ENCODE results near the gene ANKRD66.
"Not testable (repeated sequence)": the region's sequence is repeated elsewhere in the genome, so short reads cannot be mapped to it uniquely, and the experiment has no call there.

The ANKRD66 gene
- 0 reads per million in 3 experiments for total RNA-seq

DNA sequence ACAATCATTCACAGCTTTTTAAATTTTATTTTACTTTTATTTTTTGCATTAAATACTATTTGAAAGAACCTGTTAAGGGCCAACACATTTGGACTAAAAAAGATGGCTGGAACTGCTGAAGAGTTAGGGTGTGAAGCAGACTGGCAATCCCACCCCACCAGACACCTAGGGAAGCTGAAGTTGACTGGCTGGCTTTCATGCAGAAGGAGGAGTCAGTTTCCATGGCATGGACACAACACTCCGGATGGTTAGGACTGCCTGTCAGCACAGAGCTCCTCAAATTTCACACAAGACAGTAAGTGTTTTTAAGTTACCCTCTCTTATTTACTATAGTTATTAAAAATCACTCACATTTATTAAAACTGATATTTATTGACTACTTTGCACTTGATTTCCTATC lies at the start of gene ANKRD66:
ANKRD66 (plus strand) TSS at position 238 of the 400 bp plus-strand sequence. CDS start 5,016 bp downstream, outside the sequence.
- no peak for DNase-seq

DNA sequence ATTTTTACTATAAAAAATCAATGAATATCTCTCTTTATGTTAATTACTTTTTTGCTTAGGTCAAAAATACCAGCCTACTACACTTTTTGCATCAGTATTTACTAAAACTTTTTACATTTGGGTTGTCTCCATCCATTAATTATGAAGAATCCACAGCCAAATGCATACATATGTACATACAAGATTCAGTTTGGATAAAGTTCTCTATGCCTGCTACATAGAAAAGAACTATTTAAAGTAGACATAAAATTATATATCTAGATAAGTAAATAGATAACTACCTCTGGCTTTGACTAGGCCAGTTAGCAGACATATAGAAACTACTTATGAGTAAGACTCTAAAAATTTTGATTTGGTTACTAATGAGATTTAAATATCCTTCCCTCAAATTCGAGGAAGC lies 46.8 kb upstream of the ANKRD66 start:
- no peak for DNase-seq

DNA sequence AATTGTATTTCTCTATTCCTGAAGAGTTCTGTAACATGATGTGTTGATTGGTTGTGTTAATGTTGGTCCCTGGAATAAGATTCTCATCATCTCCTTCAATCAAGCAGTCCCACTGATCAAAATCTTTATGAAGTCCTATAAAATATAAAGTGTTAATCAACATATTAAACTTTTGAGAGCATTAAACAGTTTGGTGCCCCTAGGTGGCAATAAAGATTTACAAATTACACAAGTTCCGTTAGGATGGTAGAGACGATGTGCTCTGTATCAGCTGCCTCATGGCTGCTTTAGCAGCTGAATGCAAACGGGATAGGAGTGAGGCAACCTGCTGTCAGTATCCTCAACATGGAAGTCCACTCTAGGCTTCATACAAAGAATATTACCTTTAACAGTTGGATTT lies 42.2 kb upstream of the ANKRD66 start:
- DNase-seq, result no peak

DNA sequence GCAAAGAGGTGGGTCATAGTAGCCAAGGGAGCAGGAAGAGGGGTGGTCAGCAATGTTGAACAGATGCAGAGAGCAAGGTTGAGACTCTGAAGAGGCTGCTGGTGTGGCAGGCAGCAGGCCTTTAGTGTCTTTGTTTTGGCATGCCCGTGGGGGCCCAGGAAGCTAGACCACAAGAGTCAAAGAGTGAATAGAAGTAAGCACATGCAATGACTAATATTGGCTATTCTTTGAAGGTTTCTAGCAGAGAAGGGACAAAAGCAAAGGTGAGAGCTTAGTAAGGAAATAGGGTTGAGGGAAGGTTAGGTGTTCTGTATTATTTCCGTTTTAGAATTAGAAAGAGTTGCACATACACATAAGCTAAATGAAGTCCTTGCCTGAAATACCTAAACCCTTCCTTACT lies 40.3 kb upstream of the ANKRD66 start:
- no peak for DNase-seq

DNA sequence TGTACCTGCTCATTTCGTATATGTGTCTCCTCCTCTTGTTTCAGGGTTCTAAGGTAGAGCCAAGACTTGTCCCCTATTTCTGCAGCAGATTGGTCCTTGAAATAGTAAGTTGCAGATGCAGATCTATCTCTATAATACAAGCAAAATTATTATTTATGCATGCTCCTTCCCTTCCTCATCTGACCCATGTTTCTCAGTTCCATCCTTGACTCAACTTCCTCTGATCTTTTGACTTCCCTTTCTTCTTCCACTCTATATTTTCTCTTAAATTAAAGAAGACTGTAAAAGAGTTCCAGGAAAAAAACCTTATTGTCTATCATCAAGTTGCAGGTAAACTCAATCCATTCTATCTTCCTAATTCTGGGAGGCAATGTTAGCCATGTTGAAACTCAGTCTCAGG lies 35.2 kb upstream of the ANKRD66 start:
- no peak for DNase-seq

DNA sequence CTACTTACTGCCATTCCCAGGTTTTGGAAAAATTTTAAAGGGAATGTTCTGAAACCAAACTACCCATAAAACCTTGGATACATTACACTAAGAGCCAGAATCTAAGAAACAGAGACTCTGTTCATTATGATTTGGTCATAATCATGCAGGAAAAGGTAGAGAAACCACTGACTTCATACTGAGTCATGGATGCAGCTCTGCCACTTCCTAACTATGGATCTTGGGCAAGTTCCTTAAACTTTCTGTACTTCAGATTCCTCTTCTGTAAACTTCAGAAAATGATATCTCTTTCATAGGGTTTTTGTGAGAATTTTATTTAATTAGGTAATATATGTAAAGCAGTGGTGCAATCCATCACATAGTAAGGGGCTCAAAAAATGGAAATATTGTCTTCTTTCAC lies 31.6 kb upstream of the ANKRD66 start:
- DNase-seq, result no peak

DNA sequence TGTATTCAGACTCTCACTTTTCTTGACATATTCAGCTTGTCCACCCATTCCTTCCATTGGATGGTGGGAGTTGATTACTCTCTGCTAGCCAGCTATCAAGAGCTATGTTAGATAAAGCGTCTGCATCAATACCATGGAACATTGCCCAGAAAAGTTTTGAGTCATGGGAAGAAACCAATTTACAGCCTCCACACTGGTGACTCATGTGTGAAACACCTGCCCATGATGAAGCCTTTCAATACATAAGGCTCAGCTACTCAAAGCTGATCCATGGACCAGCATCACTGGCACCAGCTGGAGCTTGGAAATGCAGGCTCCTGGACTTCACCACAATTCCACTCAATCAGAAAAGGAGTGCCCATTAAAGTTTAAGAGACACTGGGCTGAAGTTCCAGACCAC lies 27.6 kb upstream of the ANKRD66 start:
- no peak for DNase-seq

DNA sequence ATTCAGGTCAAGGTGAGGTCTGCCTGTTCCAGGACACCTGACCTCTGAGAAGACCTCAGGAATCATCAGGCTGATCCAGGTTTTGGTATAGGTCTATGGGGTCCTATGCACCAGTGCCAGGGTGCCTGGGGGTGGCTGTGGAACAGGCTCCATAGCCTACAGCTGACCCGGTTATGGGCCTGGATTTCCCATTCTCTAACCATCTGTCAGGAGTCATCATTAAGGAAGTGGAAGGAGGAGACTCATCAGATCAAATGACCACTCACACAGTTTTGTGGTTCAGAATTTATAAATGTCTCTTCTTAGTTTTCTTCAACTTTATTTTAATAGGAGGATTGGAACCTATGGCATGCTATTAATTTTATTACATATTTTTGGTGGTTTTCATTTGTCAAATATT lies 26.3 kb upstream of the ANKRD66 start:
- no peak for DNase-seq

DNA sequence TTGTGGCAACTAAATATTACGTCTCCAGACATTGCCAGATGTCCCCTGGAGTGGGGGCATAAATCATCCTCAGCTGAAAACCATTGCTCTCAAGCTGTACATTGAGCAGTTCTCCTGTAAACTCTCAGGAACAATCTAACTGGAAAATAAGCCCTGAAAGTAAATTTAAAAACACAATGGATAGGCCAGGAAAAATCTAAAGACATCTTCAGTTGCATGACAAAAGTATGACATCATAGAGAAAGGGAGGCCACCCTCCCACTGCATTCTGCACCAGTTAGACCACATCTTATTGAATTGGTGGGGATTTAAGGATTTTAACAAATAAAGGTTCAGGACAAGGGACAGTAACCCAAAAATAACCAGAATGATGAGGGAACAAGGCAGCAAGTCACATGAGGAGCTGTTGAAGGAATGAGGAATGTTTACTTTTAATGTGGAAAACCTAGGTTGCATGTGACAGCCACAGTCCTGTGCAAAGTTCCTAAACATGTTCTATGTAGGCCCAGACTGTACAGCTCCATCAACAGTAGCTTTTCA lies 16.9 kb upstream of the ANKRD66 start:
- no peak for DNase-seq

DNA sequence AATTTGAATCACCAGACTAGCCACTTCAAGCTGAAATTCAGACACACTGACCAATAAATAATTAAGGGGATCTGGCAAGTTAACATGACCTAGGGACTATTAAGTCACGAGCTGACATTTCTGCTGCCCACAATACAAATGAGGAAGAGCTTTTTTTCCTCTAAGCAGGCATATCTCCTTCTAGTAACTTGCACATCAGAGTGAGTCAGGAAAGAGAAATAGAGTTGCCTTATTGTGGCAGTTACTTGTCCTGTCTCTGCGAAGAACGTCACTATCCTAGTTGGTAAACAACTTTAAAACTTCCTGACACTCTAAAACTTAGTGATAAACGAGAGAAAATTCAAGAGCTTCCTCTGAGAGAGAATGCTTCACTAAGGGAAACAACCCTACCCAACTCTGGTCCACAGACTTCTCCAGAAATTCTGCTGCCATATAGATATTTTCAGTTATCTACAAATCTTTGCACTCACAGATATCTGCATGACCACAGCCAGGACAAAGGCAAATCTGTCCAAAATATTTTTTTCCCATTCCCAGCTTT lies 15.7 kb upstream of the ANKRD66 start:
- no peak for DNase-seq

DNA sequence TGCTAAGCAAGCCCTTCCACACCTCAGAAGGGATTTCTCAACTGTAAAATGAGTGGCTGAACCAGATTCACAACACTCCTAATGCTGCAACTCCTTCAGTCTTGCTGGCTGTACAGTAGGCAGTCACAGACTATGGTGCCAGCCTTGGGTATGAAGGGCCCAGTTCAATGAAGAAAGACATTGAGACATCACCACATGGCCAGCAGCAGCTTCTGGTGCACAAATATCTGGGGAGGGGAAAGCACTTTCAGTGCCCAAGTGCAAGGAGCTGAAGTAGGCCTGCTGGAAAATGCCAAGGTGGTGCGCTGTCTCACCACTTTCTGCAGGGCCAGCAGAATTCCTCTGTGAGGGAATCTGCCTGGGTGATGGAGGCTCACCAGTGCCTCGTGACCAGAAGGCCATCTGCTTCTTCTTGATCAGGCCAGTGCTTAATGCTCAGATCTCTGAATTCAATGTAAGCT lies 13.4 kb upstream of the ANKRD66 start:
- no peak for DNase-seq

DNA sequence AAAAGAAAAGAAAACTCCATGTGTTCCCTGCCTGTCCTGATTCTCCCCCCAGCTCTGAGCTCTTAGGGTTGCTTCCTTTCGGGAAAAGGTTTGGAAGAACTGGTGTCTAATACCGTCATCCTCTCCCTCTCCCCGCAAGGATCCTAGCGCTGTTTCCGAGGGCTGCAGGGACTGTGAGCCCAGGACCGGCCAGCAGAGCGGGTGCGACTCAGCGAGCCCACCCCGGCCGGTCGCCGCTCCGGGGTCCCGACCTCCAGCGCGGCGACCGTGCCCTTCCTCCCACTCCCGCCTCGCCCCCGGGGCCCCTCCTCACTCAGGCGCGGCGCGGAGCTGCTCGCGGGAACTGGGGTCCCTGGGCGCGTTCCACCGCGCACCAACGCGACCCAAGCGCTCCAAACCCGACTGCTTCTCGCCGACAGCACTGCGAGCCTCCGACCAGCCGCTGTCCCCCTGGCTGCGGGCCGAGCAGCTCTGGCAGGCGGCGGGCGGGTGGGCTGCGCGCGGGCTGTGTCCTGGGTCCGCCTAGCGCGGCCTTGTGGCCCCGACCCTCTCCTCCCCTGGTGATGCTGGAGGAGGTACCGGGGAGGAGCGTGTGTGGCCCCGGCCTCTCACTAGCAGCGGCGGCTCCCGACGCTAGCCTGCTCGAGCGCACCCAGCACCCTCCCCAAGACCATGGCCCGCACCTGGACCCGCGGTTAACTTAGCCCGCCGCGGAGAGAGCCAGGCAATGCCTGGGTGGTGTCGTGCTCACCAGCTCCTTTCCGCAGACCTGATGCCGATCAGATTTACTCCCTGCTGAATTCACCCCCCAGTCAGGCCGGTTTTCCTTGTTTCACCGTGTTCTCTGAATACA lies 11.6 kb upstream of the ANKRD66 start, which contains the start of gene PLA2G7:
PLA2G7 (minus strand) TSS at position 509 of the 853 bp plus-strand sequence. CDS start 12,484 bp downstream, outside the sequence.
- DNase-seq, result no peak

DNA sequence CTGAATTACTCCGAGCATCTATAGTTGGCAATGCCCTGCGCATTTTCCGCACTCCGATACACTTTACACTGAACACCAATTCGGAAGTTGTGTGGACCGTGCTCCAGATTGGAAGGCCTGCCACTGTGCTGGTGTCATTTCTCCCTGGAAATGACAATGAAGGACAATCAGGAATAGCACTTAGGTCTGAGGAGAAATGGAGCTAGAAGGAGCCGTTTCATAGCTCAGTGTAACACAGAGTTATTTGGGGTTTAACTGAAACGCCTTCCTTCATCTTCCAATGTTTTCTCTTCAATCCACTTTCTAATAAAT lies 11.1 kb upstream of the ANKRD66 start:
- no peak for DNase-seq

DNA sequence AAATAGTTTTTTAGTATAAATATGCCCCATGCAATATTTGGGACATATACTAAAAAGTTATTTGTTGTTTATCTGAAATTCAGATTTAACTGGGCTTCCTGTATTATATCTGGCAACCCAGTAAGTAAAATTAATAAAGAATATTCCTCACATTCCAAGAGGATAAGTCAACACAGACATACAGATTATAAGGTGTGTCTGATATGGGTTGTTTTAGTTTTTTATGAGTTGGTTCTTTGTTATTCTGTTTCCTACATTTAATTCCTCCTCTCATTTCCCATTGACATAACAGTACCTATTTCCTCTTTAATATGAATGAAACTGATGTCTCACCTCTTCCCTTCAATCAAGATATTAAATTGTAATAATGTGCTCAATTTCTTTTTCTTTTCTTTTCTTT lies 9.8 kb upstream of the ANKRD66 start:
- DNase-seq, result no peak

DNA sequence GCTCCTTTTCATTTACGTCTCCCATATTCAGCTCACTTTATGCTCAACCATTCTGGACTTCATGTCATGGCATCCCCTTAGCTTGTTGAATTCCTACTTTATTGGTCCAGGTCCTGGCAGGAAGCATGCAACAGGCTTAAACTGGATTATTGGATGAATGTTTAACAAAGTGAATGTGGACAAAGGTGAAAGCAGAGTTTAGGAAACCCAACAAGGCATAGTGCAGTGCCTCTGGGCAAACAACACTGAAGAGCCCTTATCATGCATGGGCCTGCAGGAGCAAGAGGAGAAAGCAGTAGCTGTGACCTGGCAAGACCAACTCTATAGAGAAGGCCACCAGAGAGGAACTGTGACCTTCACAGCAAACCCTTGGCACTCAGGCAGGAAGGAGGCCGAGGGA lies 5.3 kb upstream of the ANKRD66 start:
- no peak for DNase-seq

DNA sequence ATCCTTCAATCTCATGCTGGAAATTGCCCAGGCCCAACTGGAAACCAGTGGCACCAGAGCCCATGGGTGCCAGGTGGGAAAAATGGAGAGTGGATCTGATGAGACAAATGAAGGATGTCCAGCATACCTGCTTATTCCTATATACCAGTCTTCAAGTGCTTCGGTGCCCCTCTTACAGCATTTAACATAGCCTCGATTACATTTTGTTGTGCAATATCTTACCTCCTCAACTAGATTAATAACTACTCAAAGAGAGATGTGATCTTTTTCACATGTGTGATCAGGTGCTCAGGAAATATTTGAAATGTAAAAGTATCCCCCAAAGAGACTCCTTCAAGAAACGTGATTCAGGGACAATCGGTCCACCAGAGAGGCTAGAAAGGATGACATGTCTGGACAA lies 4.8 kb upstream of the ANKRD66 start:
- no peak for DNase-seq

DNA sequence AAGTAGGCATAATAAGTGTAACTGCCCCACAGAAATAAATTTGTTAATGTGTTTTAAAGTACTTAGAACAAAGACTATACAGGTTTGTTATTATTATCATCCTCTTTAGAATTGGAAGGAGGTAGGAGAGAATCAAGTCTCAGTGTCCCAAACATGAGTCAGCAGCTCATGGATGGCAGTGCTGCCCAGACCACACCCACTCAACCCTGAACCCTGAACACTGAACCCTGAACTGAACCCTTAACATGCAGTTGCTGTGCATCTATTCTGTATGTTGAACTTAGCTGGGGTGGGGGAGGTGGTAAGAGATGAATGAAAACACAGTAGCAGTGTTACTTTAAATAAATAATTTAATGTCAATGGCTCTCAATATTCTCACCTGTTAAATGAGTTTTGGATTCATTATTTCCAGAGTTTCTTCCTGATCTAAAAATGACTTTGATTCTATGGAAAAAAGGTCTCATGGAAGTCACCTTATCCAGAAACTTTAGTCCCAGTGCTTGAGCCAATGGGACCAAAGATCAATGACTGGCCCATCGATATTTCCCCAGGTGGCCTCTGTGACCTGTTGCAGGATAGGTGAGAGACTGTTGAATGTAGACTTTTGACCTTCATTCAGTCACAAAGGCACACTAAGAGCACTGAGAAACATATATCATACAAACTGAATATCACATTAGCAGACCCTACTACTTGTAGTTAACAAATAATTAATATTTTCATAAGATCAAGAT lies 3.1 kb upstream of the ANKRD66 start:
- no peak for DNase-seq

DNA sequence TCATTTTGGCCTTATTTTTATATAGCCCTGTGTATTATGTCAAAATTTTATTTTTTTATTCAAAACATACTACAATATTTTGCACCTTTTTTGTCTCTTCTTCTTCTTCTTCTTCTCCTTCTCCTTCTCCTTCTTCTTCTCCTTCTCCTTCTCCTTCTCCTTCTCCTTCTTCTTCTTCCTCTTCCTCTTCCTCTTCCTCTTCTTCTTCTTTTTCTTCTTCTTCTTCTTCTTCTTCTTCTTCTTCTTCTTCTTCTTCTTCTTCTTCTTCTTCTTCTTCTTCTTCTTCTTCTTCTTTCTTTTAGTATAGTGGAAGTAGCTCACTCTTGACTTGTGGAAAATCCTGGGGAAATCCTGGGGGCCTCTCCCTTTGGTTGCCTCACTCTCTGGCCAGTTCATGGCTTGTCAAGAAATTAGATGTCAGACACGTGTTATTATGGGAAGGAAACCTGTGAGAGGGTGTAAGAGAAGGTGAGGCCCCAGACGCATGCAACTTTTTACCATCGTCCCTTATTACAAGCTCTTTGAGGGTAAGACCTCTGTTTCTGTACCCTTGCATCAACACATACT lies 2.5 kb upstream of the ANKRD66 start:
- DNase-seq, result not testable (repeated sequence)

DNA sequence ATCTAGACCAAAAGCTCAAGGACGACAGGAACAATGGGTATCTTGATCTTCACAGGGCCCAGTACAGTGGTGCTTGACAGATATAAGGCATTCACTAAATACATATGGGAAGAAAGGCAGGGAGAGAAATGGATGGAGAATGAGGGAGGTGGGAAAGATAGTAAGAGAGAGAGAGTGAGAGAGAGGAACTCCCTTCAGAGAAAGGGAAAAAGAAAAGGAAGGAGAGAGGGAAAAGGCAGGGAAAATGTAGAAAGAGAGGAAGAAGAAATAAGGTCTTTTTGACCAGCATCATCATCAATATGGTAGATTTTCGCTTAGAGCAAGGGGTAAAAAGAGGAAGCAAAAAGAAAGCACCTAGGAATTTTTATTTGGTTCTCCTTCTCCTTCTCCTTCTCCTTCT lies 760 bp upstream of the ANKRD66 start:
- DNase-seq, result no peak

DNA sequence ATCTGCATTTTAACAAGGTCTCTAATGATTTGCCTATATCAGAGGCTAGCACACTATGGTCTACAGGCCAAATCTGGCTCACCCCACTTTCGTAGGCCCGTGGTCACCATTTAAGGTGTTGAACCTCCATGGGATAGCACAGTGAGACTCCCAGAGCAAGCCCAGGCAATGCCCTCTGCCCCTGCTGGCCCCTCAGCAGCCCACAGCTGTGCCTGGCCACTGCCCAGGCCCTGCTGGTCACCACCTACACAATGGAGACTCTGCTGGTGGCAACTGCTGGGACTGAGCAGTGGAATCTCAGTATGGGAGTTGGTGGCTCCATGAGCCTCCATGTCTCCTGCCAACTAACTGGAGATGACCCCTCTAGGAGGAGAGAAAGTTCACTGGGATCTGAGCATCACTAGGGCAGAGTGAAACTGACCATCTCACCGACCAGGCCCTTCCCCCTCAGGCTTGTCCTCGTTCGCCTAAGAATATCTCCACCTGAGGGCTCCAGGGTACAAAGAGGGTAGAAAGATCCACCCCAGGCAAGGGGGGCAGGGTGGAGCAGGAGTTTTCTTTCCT lies 2.3 kb downstream of the ANKRD66 start:
- DNase-seq, result no peak

DNA sequence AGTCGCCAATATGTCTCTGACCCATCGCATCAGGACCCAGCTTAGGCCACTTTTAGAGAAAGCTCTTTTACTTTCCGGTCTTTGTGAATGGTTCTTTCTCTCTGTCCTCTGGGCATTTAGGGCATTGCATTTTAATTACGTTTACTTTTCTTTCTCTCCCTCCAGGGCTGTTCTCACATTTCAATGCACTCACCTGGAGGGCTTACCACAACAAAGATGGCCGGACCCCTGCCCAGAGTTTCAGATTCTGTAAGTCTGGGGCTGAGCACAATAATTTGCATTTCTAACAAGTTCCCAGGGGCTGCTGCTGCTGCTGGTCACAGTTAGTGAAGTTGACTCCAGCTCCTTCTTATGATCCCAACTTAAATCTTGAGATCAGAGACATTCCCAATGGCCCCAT lies 3.0 kb downstream of the ANKRD66 start:
- DNase-seq, result no peak

DNA sequence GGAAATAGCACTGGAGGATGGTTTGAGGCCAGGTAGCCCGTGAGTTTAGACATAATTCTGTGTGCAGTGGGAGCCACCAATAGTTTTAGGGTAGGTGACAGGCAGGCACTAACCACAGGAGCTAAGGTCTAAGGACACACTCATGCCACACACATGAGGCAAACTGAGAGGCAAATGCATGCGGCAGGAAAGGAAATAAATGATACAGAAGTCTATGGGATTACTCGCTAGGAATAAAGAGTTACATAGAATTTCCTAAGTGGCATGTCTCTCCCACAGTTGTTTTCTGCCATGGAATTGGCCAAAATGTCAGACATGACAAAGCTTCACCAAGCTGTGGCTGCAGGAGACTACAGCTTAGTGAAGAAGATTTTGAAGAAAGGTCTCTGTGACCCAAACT lies 4.9 kb downstream of the ANKRD66 start:
- DNase-seq, result no peak

DNA sequence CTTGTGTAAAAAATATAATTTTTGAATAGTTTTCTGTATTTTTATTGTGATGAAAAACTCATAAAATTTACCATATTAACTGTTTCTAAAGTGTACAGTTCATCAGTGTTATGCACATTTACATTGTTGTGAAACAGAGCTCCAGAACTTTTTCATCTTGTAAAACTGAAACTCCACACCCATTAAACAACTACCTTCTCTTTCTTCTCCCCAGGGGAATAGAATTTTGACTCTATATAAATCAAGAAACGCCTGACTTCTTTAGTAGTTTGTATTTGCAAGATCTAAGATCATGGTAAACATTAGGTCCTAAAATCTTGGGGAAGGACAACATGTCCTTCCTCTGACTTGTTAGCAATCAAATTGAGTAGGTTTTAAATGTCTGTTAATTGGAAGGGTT lies 9.1 kb downstream of the ANKRD66 start:
- DNase-seq, result no peak

Data from central memory CD4-positive, alpha-beta T cell (primary cell).